Thymus (tissue), 11 donors: ENCODE measurements around the gene ZNF512. TPM values are rescaled to one million over a fixed set of nuclear protein-coding genes. Genes with fewer than 3 reads are reported as not detected.
A peak's percentile ranks its signal among the peaks of the same experiment; 100 is the strongest.
"Not testable (repeated sequence)": the region's sequence is repeated elsewhere in the genome, so short reads cannot be mapped to it uniquely, and the experiment has no call there.

ENCODE experiments used
- DNase-seq, 9 donors: peaks; one replicate each; pipeline ENCODE4 v3.0.0-alpha.2; 2013; ENCODE audit warnings: low spot score in 9 of 9, low read depth in 6 of 9, missing footprints in 1 of 9
- H3K27ac ChIP-seq, 2 donors: one replicate each; pipeline ENCODE4 v1.5.1; 2013; ENCODE audit warnings: control low read depth in 1 of 2, low read depth in 1 of 2, low read length in 1 of 2, mild to moderate bottlenecking in 1 of 2, moderate library complexity in 1 of 2
- H3K27me3 ChIP-seq, 2 donors: one replicate each; pipeline ENCODE4 v1.5.1; 2013; ENCODE audit warnings: low read length in 1 of 2; ENCODE audit not compliant: control insufficient read depth in 2 of 2, insufficient read depth in 1 of 2
- H3K36me3 ChIP-seq, 2 donors: one replicate each; pipeline ENCODE4 v1.5.1; 2013; ENCODE audit warnings: low read length in 1 of 2, mild to moderate bottlenecking in 1 of 2, moderate library complexity in 1 of 2; ENCODE audit not compliant: control insufficient read depth in 2 of 2, insufficient read depth in 2 of 2
- H3K4me1 ChIP-seq, 2 donors: one replicate each; pipeline ENCODE4 v1.5.1; 2013; ENCODE audit warnings: low read length in 2 of 2; ENCODE audit not compliant: control insufficient read depth in 2 of 2, insufficient read depth in 2 of 2
- H3K4me3 ChIP-seq, 2 donors: one replicate each; pipeline ENCODE4 v1.5.1; 2013; ENCODE audit warnings: low read length in 2 of 2, control low read depth in 1 of 2, mild to moderate bottlenecking in 1 of 2
- H3K9me3 ChIP-seq, 2 donors: one replicate each; pipeline ENCODE4 v1.5.1; 2013; ENCODE audit warnings: low read length in 1 of 2, mild to moderate bottlenecking in 1 of 2; ENCODE audit not compliant: control insufficient read depth in 2 of 2, insufficient read depth in 1 of 2
- WGBS: extraction: QIAGEN DNeasy Blood & Tissue Kit; methylation state at CpG from one replicate; pipeline ENCODE4 v1.1.7; 2013; 5-methylcytosine and 5-hydroxymethylcytosine counted together
- polyA plus RNA-seq: library from polyadenylated mRNA; stranded (reverse); fragments of 200-250 nt; gene quantifications from one replicate; pipeline ENCODE4 v1.2.3, GENCODE V29; 2013
- total RNA-seq: library from RNA; stranded (reverse); fragments of 120-200 nt; gene quantifications from one replicate; pipeline ENCODE4 v1.2.4, GENCODE V29; 2013
- donor health status: healthy.

Gene ZNF512
- total and polyA plus RNA-seq, 2 donors: 33.6 to 41.6 TPM

DNA sequence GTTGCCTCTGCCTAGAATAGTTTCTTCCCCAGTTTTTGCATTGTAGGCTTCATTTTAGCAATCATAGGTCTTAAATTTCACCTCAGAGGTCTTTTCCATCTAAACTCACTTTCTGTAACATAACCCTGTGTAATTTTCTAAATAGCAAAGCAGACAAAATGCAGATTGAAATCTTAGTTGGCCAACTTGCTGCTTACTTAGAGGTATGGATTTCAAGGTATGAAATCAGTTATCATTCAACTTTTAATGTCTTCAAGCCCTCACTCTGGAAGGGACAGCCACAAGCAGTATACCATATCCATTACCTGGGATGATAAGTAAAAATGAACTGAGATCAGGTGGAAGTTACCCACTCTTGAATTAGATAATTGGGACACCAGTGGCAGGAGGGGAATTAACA is 42.1 kb downstream of the ZNF512 start:
- DNase-seq: no peak
- Histone ChIP-seq H3K4me3 (no peak overlapping the region), H3K4me1 (peaks cover 11 to 19% of the 10 kb centered on the region in 2 donors), H3K9me3 (no peaks in the 10 kb centered on the region), H3K36me3 (peaks cover 14 to 44% of the 10 kb centered on the region in 2 donors), H3K27ac (no peak overlapping the region), H3K27me3 (no peaks in the 10 kb centered on the region)

DNA sequence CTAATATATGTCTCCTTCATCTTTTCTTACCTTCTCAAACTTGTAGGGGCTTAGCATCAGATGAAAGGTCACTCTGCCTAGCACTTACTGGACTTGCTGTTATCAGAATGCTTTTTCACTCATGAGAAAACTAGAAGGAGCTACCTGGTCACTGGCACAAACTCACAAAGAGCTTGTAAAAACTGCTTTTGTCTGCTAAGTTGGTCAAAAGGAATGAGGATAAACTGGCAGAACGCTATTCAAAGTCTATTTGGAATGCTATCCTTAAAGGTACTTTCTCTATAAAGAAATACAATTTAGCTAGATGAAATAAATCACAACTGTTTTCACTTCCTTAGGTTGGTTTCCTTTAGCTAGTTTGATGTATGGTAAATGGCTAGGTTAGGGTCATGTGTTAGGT is 43.5 kb downstream of the ZNF512 start:
- not testable (repeated sequence) for H3K27me3 ChIP-seq, H3K27ac ChIP-seq, H3K9me3 ChIP-seq, DNase-seq, H3K4me3 ChIP-seq
- Histone ChIP-seq H3K4me1 (peaks cover 11 to 21% of the 10 kb centered on the region in 2 donors), H3K36me3 (peaks cover 8 to 41% of the 10 kb centered on the region in 2 donors)
- 83% methylated on average over 1 of the region's 1 CpG for WGBS

DNA sequence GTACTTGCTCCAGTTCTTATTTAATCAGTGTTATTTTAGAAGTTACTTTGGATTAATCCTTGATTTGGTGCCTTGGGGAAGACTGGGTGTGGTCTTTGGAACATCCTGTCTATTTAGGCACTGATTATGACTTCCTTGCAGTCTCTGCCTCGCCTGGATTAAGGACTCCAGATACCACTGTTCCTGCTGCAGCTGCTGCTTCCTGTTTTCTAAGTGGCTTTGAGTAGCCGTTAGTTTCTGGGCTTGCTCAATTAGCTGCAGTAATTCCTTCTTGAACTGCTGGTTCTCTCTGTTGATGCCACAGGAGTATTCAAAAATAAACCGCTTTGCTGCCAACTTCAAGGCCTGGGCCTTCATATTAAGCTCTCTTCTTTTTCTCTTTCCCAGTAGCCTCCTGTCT is 44.1 kb downstream of the ZNF512 start:
- Histone ChIP-seq H3K4me1 (peaks cover 11 to 21% of the 10 kb centered on the region in 2 donors), H3K27ac (peak overlapping the region in 1 of 2 donors; percentile 67)
- peak in 1 of 9 donors; percentile 13 for DNase-seq

GRCh38 chr2:27627963-27628766 is 45.3 kb downstream of the ZNF512 start:
- Histone ChIP-seq H3K4me1 (peaks cover 11 to 21% of the 10 kb centered on the region in 2 donors), H3K9me3 (no peaks in the 10 kb centered on the region), H3K36me3 (peaks cover 8 to 38% of the 10 kb centered on the region in 2 donors), H3K27ac (peak overlapping the region; percentile 60 to 83), H3K27me3 (no peaks in the 10 kb centered on the region), H3K4me3 (peak overlapping the region; percentile 69 to 85)
- DNase-seq: peak in 1 of 9 donors; percentile 5
- WGBS: 9% methylated on average over 21 of the region's 21 CpGs

More for the DNA sequence above, 44.1 kb downstream of the ZNF512 start:
- not testable (repeated sequence) for H3K9me3 ChIP-seq, H3K27me3 ChIP-seq, H3K4me3 ChIP-seq
- H3K36me3 ChIP-seq: peaks cover 10 to 42% of the 10 kb centered on the region in 2 donors
- 18% methylated on average over 3 of the region's 3 CpGs for WGBS

DNA sequence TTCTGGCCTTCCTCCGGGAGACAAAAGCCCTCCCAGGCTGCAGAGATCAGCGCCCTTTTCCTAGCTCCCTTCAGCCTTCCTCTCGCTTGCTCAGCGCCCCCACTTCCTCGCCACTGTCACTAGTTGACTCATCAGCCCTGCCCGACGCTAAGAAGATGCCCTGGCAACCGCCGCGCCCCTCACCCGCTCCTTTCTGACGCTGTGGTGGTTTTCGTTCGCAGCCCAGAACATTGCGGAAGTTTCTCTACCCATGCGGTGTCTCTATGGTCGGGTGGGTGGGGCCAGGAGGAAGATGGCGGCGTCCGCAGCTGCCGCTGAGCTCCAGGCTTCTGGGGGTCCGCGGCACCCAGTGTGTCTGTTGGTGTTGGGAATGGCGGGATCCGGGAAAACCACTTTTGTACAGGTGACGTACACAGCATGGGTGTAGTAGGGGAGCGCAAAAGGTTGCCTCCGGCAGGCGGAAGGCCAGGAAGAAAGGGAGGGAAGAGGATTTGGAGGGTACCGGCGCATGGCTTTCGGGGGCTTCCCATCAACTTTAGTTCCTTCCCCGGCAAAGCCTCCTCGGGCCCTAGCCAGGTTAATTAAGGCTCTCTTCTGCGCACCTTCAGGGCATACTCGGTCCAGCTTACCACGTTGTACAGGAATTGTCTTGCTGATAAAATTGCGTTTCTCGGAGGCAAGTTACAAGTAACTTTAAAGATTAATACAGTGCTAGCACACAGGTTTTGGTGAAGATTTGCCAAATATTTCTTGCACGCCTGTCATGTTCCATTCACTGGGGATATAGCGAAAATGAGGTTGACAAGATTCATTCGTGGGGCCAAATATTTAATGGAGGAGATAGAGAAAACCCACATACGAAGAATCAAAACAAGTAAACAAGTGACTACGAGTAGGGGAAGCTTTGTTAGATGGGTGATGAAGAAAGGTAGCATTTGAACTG is 46.2 kb downstream of the ZNF512 start, which contains the start of the genes CCDC121 and GPN1:
TSS of gene CCDC121 (minus strand) at position 246 of the 943 bp plus-strand sequence. CDS start 1,213 bp downstream, outside the sequence.
TSS of gene GPN1 (plus strand) at position 284 of the 943 bp plus-strand sequence. CDS start at position 293, 9 bp downstream.
- peaks cover 11 to 21% of the 10 kb centered on the region in 2 donors for H3K4me1 ChIP-seq
- peaks cover 12 to 33% of the 10 kb centered on the region in 2 donors for H3K36me3 ChIP-seq
- peak within 1 kb of the TSS; percentile 69 to 85 for H3K4me3 ChIP-seq
- H3K27me3 ChIP-seq: no peaks in the 10 kb centered on the region
- no peaks in the 10 kb centered on the region for H3K9me3 ChIP-seq
- 1% methylated on average over 44 of the region's 44 CpGs for WGBS
- peak within 1 kb of the TSS; percentile 60 to 83 for H3K27ac ChIP-seq
- DNase-seq: peak; percentile 83 to 96 (median 91)

DNA sequence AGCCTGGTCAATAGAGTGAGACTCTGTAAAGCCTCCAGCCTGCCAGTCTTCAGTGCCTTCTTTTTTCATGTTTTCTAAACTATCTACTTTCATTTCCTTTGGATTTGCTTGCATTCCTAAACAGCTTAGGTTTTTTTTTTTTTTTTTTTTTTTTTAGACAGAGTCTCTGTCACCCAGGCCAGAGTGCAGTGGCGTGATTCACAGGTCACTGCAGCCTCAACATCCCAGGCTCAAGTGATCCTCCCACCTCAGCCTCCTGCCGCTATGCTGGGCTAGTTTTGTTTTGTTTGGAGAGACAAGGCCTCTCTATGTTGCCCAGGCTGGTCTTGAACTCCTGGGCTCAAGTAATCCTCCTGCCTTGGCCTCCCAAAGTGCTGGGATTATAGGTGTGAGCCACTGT is 47.4 kb downstream of the ZNF512 start:
- not testable (repeated sequence) for H3K4me3 ChIP-seq, H3K9me3 ChIP-seq, H3K27me3 ChIP-seq, H3K27ac ChIP-seq, DNase-seq
- H3K36me3 ChIP-seq: peaks cover 22 to 33% of the 10 kb centered on the region in 2 donors
- 98% methylated on average over 2 of the region's 2 CpGs for WGBS
- peaks cover 11 to 21% of the 10 kb centered on the region in 2 donors for H3K4me1 ChIP-seq

DNA sequence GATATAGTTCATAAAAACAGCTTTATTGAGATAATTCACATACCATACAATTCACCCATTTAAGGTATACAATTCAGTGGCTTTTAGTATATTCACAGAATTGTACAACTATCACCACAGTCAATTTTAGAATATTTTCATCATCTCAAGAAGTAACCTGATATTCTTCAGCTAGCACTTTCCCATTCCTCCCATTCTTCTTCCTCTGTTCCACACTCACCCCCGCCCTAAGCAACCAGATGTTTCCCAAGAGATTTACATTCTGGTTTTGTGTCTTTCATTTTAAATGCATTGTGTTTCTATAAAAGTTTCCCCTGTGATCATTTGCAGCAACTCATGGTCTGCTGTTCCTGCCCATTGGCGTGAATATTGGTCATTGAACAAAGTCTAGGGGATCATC is 51.4 kb downstream of the ZNF512 start:
- DNase-seq: no peak
- WGBS: 97% methylated on average over 2 of the region's 2 CpGs
- no peaks in the 10 kb centered on the region for H3K9me3 ChIP-seq
- peaks cover 5 to 6% of the 10 kb centered on the region in 2 donors for H3K4me1 ChIP-seq
- no peak overlapping the region for H3K27ac ChIP-seq
- peaks cover 40 to 64% of the 10 kb centered on the region in 2 donors for H3K36me3 ChIP-seq
- no peak overlapping the region for H3K4me3 ChIP-seq
- no peaks in the 10 kb centered on the region for H3K27me3 ChIP-seq

GRCh38 chr2:27636766-27637165 is 53.9 kb downstream of the ZNF512 start:
- no peak overlapping the region for H3K27ac ChIP-seq
- no peaks in the 10 kb centered on the region for H3K27me3 ChIP-seq
- H3K9me3 ChIP-seq: no peaks in the 10 kb centered on the region
- no peak overlapping the region for H3K4me3 ChIP-seq
- peaks cover 51 to 71% of the 10 kb centered on the region in 2 donors for H3K36me3 ChIP-seq
- no peaks in the 10 kb centered on the region for H3K4me1 ChIP-seq
- no peak for DNase-seq
- 98% methylated on average over 5 of the region's 5 CpGs for WGBS
